ENCODE measurements around the gene SMLR1.
"Not testable (repeated sequence)": the region's sequence is repeated elsewhere in the genome, so short reads cannot be mapped to it uniquely, and the experiment has no call there.

GRCh38 chr6:130801368-130801767 lies 25.8 kb upstream of the SMLR1 start:
- not testable (repeated sequence) for TF ChIP-seq CTCF (IDR thresholded peaks at IDR 0.05); POLR2A (IDR thresholded peaks at IDR 0.05); EP300 (IDR thresholded peaks at IDR 0.05; ENCODE audit: low read depth); POLR2AphosphoS5 (IDR thresholded peaks at IDR 0.05)

All from transverse colon (tissue), 4 donors.